ENCODE results near the gene KAZALD1. TPM values are rescaled to one million over a fixed set of nuclear protein-coding genes. Genes with fewer than 3 reads are reported as not detected.

The KAZALD1 gene
- total and polyA plus RNA-seq, 11 donors = 1.9 to 11.1 (median 7.4) TPM

DNA sequence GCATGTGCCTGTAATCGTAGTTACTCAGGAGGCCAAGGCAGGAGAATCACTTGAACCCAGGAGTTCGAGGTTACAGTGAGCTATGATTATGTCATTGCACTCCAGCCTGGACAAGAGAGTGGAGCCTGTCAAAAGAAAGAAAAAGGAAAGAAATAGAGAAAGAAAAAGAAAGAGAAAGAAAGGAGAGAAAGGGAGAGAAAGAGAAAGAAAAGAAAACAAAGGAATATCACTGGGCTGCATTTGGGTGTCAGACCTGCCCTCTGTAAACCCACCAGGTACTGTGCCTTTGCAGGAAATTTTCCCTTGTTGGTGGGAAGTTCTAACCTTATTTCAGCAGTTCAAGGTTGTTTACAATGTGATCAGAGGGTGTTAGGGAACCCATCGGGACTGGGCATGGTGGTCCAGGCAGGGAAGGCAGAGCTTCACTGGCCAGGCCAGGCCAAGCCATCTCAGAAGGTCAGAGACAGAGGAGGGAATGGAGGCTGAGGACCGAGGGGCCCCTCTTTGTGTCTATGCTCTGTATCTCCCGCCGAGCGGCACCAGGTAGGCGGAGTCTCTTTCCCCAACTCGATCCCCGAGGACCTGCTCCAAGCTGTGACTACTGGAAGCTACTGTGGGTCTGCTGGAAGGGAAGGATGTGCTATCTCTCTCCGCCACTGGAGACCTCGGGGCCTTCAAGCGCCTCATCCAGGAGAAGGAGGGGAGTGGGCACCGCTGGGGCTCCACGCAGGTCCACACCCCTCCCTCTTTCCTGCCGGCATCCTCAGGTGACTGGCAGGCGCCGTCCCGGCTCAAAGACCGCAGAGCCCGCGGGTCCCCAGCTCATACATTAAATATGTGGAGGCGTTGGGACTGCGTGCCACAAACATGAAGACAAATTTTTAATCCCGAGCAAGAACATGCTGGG lies 15.2 kb upstream of the KAZALD1 start:
- DNase-seq (peak in 2 of 5 donors; percentile 13 to 38), ATAC-seq (no peak)
- no peak for TF ChIP-seq POLR2A (IDR thresholded peaks at IDR 0.05)
- TF ChIP-seq, protein P1, sequence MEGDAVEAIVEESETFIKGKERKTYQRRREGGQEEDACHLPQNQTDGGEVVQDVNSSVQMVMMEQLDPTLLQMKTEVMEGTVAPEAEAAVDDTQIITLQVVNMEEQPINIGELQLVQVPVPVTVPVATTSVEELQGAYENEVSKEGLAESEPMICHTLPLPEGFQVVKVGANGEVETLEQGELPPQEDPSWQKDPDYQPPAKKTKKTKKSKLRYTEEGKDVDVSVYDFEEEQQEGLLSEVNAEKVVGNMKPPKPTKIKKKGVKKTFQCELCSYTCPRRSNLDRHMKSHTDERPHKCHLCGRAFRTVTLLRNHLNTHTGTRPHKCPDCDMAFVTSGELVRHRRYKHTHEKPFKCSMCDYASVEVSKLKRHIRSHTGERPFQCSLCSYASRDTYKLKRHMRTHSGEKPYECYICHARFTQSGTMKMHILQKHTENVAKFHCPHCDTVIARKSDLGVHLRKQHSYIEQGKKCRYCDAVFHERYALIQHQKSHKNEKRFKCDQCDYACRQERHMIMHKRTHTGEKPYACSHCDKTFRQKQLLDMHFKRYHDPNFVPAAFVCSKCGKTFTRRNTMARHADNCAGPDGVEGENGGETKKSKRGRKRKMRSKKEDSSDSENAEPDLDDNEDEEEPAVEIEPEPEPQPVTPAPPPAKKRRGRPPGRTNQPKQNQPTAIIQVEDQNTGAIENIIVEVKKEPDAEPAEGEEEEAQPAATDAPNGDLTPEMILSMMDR (IDR thresholded peaks at IDR 0.05) = no peak
- Histone ChIP-seq H3K9me3 (no peaks in the 10 kb centered on the region), H3K4me3 (no peak overlapping the region), H3K27ac (no peak overlapping the region), H3K27me3 (peaks cover 27 to 53% (median 47%) of the 10 kb centered on the region in 9 donors), H3K4me1 (peaks cover 0 to 35% (median 18%) of the 10 kb centered on the region in 12 donors), H3K36me3 (no peaks in the 10 kb centered on the region)
- intact Hi-C loops (cut with DNase I) = loop anchor here in 1 of 10 donors (5.0 kb wide), 1 partner anchor 96 kb away; no protein-coding TSS in a partner anchor
- WGBS, 4 donors = 22 to 24% (median 23%) methylated on average over 24 to 25 of the region's 25 CpGs

DNA sequence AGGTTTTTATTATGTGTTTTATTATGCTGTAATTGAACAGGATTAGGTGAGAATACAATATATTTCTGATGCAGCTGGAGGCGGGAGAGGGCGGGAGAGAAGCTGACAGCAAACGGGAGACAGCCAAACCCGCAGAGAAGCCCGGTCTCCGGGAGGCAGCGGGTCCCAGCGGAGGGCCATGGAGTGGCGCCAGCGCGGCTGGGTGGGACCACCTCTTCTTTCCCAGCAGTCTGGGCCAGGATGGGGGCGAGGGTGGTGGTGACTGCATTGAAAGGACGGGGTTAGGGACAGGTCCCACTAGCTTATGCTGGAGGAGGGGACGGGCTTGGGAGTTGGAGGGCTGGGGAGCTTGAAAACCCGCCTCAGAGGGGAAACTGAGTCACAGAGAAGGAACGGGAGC lies 14.5 kb upstream of the KAZALD1 start:
- intact Hi-C loops (cut with DNase I) = loop anchor here in 1 of 10 donors (5.0 kb wide), 1 partner anchor 95 kb away; no protein-coding TSS in a partner anchor
- H3K27me3 ChIP-seq = peaks cover 27 to 56% (median 47%) of the 10 kb centered on the region in 9 donors

GRCh38 chr10:101047961-101048892 lies 13.6 kb upstream of the KAZALD1 start:
- ATAC-seq = no peak
- Histone ChIP-seq H3K9me3 (no peaks in the 10 kb centered on the region), H3K27ac (no peak overlapping the region), H3K4me1 (peaks cover 0 to 22% (median 9%) of the 10 kb centered on the region in 12 donors), H3K27me3 (peaks cover 27 to 57% (median 47%) of the 10 kb centered on the region in 9 donors), H3K4me3 (no peak overlapping the region), H3K36me3 (no peaks in the 10 kb centered on the region)
- no peak for TF ChIP-seq POLR2A (IDR thresholded peaks at IDR 0.05)
- TF ChIP-seq, protein P1 (IDR thresholded peaks at IDR 0.05) = no peak
- peak in 2 of 5 donors; percentile 6 to 21 for DNase-seq
- 12 to 19% (median 16%) methylated on average over 51 to 62 of the region's 62 CpGs for whole genome bisulfite sequencing, 4 donors
- intact Hi-C loops (cut with DNase I) = loop anchor here in 1 of 10 donors (5.0 kb wide), 1 partner anchor 94 kb away; no protein-coding TSS in a partner anchor

More for the DNA sequence above, 14.5 kb upstream of the KAZALD1 start:
- ATAC-seq (no peak), DNase-seq (peak in 2 of 5 donors; percentile 20 to 50)
- H3K36me3 ChIP-seq = no peaks in the 10 kb centered on the region
- TF ChIP-seq, protein P1 (IDR thresholded peaks at IDR 0.05) = no peak
- TF ChIP-seq POLR2A (IDR thresholded peaks at IDR 0.05) = no peak
- H3K4me1 ChIP-seq = peaks cover 0 to 29% (median 14%) of the 10 kb centered on the region in 12 donors
- no peaks in the 10 kb centered on the region for H3K9me3 ChIP-seq
- WGBS, 4 donors = 12 to 16% (median 13%) methylated on average over 16 of the region's 16 CpGs
- no peak overlapping the region for H3K27ac ChIP-seq
- H3K4me3 ChIP-seq = no peak overlapping the region
